HepG2 (cell line): Measurements from ENCODE around the gene KCNB1.

Experiments
- ASH2L ChIP-seq: fragments of 300-600, 200-600 bp; sonication (generic); IDR thresholded peaks from 2 replicates; pipeline ENCODE4 v1.7.0; 2017; ENCODE audit warnings: low read depth, mild to moderate bottlenecking, moderate library complexity, mixed read lengths, low read length; ENCODE audit not compliant: insufficient read length
- CTCF ChIP-seq: sonication (generic); formaldehyde crosslinking; IDR thresholded peaks from 2 replicates; pipeline ENCODE4 v1.5.0; 2020; ENCODE audit warnings: mild to moderate bottlenecking, missing genetic modification reagents, moderate library complexity
- ELF4 ChIP-seq: sonication (generic); formaldehyde crosslinking; IDR thresholded peaks from 2 replicates; pipeline ENCODE4 v1.5.0; 2020; ENCODE audit warnings: missing genetic modification reagents, mild to moderate bottlenecking, moderate library complexity, borderline replicate concordance
- FLYWCH1 ChIP-seq: sonication (generic); formaldehyde crosslinking; IDR thresholded peaks from 2 replicates; pipeline ENCODE4 v1.8.1; 2023; ENCODE audit warnings: mild to moderate bottlenecking, missing genetic modification reagents
- FOSL1 ChIP-seq: sonication (generic); formaldehyde crosslinking; IDR thresholded peaks from 2 replicates; pipeline ENCODE4 v1.9.0; 2021; ENCODE audit warnings: missing genetic modification reagents, borderline replicate concordance
- KLF16 ChIP-seq, 2 experiments: sonication (generic) in 1 of 2; formaldehyde crosslinking in 1 of 2; IDR thresholded peaks; 2 replicates each; pipeline versions ENCODE4 v1.6.1 to v1.8.0; 2016 to 2023; ENCODE audit warnings: missing genetic modification reagents in 2 of 2, missing compliant biosample characterization in 1 of 2
- NFIC ChIP-seq: IDR thresholded peaks from 2 replicates; pipeline ENCODE4 v1.6.1; 2012; ENCODE audit warnings: mild to moderate bottlenecking, low read length, inconsistent platforms
- RFX1 ChIP-seq: fragments of 450-650 bp; IDR thresholded peaks from 2 replicates; pipeline ENCODE4 v1.6.1; 2017
- ZBTB40 ChIP-seq, 2 experiments: fragments of 450-650 bp in 1 of 2; sonication (generic) in 1 of 2; formaldehyde crosslinking in 1 of 2; IDR thresholded peaks; 2 replicates each; pipeline versions ENCODE4 v1.6.1 to v1.8.0; 2016 to 2022; ENCODE audit warnings: antibody characterized with exemption in 1 of 2, mild to moderate bottlenecking in 1 of 2, missing genetic modification reagents in 1 of 2
- ZFP36 ChIP-seq: fragments of 150-350 bp; IDR thresholded peaks from 2 replicates; pipeline ENCODE4 v1.6.1; 2018; ENCODE audit warnings: borderline replicate concordance, low read length, low read depth; ENCODE audit not compliant: partially characterized antibody
- ZNF101 ChIP-seq: sonication (generic); formaldehyde crosslinking; IDR thresholded peaks from 2 replicates; pipeline ENCODE4 v1.4.0; 2020; ENCODE audit warnings: mild to moderate bottlenecking, low read depth, missing genetic modification reagents, borderline replicate concordance
- ZNF501 ChIP-seq: sonication (generic); formaldehyde crosslinking; IDR thresholded peaks from 2 replicates; pipeline ENCODE4 v1.5.1; 2020; ENCODE audit warnings: mild to moderate bottlenecking, moderate library complexity, missing genetic modification reagents
- ZNF510 ChIP-seq: sonication (generic); formaldehyde crosslinking; IDR thresholded peaks from 2 replicates; pipeline ENCODE4 v1.4.0; 2020; ENCODE audit warnings: low read depth, mild to moderate bottlenecking, missing genetic modification reagents
- TF ChIP-seq, protein P1 (sequence below): sonication (generic); formaldehyde crosslinking; IDR thresholded peaks from 2 replicates; pipeline ENCODE4 v1.8.0; 2022; ENCODE audit warnings: mild to moderate bottlenecking, missing genetic modification reagents, moderate library complexity

GRCh38 chr20:49523767-49524360 lies 41.4 kb upstream of the KCNB1 start:
- TF ChIP-seq ZNF101 (no peak), CTCF (CRISPR knock-in tag) (no peak), FLYWCH1 (no peak), FOSL1 (CRISPR knock-in tag) (no peak), RFX1 (no peak), NFIC (no peak), ZFP36 (no peak), ZBTB40 (IDR thresholded peaks at IDR 0.05) (no peak), ZBTB40 (CRISPR knock-in tag; IDR thresholded peaks at IDR 0.05) (no peak), ZNF510 (CRISPR knock-in tag) (no peak), ELF4 (CRISPR knock-in tag) (no peak), ASH2L (no peak), ZNF501 (no peak), KLF16 (CRISPR knock-in tag; IDR thresholded peaks at IDR 0.05) (no peak)
- TF ChIP-seq, protein P1, sequence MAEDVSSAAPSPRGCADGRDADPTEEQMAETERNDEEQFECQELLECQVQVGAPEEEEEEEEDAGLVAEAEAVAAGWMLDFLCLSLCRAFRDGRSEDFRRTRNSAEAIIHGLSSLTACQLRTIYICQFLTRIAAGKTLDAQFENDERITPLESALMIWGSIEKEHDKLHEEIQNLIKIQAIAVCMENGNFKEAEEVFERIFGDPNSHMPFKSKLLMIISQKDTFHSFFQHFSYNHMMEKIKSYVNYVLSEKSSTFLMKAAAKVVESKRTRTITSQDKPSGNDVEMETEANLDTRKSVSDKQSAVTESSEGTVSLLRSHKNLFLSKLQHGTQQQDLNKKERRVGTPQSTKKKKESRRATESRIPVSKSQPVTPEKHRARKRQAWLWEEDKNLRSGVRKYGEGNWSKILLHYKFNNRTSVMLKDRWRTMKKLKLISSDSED (CRISPR knock-in tag): no peak
